NCI-H128 (cell line): Measurements from ENCODE around the gene ATP6V1G1.
"Not testable (repeated sequence)": the region's sequence is repeated elsewhere in the genome, so short reads cannot be mapped to it uniquely, and the experiment has no call there.

Source experiments
- DNase-seq: peaks from one replicate; lab custom pipeline; 2025; ENCODE audit not compliant: unreplicated experiment; lab: John Stamatoyannopoulos, UW

The ATP6V1G1 gene, protein sequence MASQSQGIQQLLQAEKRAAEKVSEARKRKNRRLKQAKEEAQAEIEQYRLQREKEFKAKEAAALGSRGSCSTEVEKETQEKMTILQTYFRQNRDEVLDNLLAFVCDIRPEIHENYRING

DNA sequence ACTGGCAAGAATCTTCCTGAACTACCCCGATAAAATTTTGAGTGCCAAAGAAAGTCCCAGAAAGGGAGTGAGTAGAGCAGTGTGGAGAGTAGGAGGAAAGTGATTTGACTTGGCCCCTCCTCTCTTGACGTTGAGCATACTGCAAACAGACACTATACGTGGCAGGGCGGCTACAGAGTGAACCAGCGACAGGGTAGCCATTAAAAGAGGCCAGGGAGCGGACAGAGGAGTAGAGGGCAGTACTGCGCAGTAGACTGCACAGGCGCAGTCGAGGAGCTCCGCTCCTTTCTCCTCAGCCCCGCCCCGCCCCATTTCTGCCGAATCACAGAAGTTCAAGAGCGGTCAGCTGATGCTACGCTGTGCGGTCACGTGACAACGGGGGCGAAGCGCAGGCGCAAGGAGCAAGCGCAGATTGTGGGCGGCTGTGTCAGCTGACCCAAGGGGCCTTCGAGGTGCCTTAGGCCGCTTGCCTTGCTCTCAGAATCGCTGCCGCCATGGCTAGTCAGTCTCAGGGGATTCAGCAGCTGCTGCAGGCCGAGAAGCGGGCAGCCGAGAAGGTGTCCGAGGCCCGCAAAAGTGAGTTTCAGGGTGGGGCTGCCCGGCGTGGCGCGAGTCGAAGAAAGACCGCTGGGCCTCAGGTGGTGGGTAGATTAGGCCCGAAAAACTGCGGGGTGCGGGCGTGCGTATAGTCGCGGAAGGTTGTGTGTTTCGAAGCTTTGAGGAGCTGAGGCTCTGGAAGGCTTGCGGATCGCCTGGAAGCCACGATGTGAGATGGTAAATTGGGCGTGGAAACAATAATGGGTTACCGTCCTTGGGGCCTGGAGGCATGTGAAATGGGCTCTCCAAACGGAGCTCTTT is at the start of gene ATP6V1G1:
Gene ATP6V1G1, plus strand, starts transcription at position 425 of the 858 bp plus-strand sequence. Its CDS starts 70 bp downstream, at position 495.
- peak; percentile 96 for DNase-seq

DNA sequence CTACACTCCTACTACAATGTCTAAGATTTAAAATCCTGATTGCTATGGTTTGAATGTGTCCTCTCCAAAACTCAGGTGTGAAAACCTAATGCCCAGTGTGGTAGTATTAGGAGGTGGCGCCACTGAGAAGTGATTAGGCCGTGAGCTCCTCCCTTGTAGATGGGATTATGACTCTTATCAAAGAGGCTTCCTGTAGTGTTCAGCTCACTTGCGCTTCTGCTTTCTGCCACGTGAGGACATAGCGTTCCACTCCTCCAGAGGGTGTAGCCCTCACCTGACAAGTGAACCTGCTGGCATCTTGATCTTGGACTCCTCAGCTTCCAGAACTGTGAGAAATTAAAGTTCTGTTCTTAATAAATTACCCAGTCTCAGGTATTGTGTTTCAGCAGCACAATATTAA is 49.3 kb upstream of the ATP6V1G1 start:
- no peak for DNase-seq

DNA sequence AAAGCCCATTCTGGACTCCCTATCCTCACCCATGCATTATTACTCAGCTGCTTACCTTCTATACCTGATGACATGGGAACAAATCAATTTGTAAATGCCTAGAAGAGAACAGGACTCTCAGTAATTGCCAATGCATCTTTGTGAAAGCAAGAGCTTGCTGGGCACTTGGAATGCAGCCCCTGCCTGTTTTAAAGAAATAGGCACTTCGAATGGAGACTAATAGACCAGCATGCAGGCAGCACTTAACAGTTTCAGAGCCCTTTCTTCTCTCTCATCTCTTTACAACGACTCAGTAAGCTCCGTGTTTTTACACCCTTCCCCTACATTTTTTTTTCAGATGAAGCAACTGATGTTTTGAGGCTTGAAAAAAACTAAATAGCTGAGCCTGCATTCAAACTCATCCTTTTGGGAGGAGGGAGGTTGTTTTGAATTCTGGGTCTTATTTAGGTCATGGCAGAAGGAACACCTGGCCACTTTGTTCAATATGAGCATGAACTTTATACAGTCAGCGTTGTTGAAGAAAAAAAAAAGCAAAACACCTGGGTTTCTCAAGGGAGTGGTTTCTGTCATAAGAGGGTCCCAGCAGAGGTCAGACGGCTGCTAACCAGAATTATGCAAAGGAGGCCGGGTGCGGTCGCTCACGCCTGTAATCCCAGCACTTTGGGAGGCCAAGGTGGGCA is 47.7 kb upstream of the ATP6V1G1 start:
- DNase-seq = no peak

DNA sequence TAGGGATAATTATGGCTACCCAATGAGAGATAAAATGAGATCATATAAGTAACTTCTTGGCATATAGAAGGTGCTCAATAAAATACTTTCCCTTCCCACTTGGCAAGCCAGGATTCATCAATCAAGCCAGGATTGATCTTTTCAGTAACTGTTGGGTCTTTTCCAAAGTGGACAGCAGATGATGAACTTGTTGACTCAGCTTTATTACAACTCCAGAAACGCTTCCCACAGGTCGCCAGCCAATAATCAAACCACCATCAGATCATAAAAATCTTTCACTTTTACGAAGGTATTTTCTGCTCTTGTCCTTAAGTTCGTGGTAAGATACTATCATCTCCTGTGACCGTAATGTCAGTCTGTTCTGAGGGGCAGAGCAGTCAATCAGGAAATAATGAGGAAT is 42.5 kb upstream of the ATP6V1G1 start:
- no peak for DNase-seq

DNA sequence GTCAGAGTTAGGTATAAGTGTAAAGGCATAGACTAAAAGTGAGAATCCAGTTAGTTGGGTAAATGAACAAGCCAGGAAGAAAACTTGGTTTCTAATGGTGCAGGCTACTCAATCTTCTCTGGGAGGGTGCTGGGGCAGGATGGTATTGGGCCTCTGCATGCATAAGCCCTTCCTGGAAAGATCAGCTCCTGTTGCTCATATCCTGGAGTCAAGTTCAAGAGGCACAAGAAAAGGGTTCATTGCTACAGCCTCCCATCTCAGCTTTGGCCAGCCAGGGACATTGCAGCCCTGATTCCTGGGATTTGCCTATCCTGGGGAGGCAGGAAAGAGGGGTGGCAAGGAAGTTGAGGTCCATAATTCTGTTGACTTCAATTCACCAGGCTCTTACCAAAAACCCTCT is 40.7 kb upstream of the ATP6V1G1 start:
- no peak for DNase-seq

DNA sequence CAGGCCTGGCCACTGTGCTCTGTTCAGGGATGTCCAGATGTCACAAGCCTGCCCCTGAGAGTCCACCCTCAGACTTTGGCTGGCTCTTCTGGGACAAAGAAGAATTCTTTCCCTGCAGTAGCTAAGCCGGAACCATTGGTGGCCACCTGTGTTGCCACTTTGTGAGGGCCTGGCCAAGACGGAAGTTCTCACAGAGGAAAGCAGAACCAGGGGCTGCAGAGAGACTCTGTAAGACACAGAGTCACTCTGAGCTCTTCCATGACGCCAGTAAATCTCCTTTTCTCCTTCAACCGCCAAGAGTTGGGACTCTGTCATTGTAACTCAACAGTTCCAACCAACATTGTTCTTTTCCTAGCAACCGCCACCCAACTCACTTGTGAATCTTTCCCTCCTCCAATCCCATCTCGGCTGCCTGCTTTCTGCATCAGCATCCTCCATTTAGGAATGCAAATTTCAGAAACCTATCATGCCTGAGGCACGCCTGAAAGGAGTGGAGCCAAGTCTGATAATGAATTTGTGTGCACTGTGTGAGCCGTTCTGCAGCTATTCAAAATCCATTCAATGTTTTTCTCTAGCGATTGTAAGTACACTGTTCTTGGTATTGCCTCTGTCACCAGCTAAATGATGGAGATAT is 37.8 kb upstream of the ATP6V1G1 start:
- DNase-seq = no peak

DNA sequence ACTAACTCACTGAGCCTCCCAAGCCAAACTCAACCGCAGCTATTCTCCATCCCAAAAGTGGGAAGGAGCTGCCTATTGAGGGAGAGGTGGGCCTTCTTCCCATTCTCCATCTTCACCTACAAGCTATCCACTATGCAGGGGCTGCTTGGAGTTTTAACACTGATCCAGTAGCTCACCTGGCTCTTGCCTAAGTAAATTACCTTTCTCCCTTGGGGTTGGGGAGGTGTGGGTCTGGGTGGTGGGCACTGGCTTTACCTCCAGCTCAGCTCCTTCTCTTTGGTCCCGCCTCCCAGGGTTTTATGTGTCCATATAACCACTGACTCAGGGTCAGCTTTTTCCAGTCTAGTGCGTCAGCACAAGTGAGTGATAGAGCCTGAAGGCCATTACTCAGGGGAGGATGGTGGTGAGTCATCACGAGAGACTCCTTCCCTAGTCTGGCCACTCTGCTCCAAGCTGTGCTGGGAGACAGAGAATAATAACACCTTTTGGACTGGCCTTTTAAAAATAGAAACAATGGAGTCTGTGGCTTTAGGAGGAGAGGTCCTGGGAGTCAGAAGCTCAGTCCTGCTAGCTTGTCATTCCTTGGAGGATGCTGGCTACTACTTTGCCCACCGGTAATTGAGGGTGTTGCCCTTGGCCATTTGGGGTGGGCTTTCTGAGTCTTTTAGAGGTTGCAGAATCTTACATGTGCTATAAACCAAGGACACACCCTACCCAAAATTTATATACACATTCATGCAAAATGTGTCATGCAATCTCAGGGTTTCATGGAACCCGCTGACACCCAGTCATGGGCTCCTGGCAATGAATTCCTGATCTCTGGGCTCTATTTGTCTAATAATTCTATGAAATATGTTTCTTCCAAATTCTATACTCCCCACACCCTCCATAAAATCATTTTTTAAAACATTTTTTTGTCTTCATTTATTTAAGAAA is 35.6 kb upstream of the ATP6V1G1 start:
- DNase-seq = no peak

DNA sequence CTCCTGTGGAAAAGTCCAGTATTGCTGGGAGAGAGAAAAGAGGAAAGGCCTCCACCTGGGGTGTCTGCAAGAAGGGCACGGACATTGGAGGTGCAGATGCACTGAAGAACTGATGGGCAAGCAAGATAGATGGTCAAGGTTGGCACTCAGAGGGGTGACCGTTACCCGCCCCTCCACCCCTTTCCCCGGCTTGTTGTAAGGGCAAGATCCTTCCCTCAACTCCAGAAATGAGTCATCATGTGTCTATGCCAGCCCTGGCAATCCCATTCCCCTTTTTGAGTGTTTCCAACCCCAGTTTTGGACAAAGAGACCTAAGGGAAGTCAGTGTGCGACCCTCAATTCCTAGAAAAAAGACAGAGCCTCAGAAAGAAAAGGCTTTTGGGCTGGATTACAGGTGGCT is 34.9 kb upstream of the ATP6V1G1 start:
- no peak for DNase-seq

DNA sequence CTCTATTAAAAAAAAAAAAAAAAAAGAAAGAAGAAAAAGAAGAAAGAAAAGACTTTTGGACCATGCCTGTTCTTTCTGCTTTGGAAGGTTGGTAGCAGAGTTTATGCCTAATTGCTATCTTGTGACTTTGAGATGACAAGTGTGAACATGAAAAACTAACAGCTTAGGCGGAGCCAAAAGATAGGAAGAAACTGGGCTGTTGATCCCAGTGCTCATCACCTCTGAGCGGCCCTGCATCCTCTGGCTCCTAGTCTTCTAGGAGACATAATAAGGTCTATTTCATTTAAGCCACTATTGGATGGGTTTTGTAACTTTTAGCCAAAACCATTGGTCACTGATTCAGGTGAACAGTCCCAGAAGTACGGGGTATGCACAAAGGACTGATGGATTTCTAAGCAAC is 34.4 kb upstream of the ATP6V1G1 start:
- DNase-seq = no peak

DNA sequence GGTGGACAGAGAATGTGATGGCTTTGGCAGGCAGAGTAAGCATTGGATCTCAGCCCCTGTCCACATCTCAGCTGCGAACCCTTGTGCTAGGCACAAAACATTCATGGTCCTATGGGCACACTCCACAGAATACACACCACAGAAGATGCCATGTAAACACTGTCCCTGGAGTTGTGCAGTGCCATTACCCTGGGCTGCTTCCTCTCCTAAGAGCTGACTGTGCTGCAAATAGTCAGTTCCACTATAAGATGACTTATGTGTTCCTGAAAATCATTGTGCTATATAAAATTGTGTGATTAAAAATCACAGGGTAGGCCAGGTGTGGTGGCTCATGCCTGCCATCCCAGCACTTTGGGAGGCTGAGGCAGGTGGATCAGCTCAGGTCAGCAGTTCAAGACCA is 31.9 kb upstream of the ATP6V1G1 start:
- DNase-seq = no peak

DNA sequence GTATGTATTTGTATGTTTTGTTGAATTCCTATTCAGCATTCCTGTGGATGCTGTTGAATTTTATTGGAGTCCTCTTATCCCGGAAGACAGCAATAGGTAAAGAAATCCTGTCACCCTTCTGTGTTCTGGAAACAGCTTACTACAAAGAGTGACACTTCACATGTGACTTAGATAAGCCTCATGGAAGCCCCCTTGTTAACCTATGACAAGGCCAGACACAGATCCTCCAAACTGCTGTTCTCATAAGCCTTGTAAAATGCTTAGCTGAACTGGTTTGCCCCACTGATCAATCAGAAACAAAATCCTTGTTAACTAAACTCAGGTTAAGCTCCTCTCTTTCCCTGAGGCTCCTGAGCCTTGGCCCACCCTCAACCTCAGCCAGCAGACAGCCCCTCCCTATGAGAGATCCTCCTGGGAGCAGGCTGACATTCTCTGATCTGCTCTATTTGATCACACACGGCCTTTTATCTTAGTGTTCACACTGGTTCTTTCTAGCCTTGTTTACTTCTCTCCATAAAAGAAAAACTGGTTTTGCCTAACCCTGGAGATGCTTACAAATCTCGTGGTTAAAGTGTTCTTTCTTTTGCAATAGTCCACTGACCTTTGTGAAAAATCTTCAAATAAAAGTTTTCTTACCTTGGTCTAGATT is 29.4 kb upstream of the ATP6V1G1 start:
- no peak for DNase-seq

DNA sequence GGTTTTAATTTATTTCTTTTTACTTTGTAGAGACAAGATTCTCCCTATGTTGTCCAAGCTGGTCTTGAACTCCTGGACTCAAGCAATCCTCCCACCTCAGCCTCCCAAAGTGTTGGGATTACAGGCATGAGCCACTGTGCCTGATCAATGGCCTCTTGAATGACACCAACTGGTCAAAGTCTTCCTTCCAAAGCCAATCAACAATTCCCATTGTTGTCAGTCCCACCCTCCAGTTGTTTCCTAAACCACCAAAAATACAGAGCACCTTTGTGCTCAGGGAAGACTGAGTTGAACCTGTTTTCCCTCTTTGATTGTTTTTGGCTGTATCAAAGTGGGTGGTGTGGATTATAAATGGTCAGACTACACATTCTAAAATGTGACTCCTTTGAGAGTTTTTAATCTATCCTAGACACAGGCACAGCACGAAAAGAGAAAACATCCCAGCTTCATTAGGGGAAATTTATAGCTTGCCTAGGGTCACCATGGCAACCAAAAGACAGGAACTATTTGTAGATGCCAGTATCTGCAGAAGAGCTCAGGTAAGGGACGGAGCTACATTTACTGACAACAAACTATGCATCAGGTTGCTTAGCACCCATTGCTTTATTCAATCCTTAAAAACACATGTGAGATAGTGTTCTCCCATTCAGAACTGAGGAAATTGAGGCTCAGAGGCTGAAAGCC is 27.6 kb upstream of the ATP6V1G1 start:
- no peak for DNase-seq

DNA sequence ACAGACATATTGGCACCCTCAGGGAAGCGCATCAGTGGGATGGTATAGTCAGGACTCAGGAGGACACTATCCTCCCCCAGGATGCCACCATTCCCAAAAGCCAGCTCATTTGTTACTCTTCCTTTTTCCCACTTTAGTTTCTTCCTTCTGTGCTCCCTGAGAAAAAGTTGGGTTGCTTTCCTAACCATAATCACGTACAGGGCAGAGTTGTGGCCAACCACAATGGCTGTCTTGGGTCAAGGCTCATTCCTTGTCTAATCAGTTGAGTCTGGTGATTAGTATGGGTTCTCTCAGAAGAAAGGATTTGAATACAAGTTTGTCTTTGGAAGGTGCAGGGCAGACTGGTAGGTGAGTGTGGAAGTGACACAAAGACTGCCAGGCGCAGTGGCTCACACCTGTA is 26.6 kb upstream of the ATP6V1G1 start:
- DNase-seq = no peak

DNA sequence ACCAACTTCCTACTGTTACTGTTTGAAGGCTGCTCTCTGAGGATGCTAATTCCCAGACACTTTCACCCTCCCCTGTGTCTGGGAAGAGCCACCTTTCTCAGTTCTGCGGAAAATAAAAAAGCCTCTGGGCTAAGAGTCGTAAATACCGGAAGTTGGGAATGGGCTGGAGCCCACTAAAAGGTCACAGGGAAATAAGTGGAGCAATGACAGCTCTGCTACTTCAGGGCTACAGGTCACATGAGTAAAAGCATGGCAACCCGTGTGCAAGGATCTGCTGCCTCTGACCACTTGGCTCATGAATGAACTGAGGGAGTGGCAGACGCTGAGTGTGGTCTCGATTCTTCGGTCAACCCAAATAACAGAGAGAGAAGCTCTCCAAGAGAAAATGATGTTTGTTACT is 25.8 kb upstream of the ATP6V1G1 start:
- no peak for DNase-seq

DNA sequence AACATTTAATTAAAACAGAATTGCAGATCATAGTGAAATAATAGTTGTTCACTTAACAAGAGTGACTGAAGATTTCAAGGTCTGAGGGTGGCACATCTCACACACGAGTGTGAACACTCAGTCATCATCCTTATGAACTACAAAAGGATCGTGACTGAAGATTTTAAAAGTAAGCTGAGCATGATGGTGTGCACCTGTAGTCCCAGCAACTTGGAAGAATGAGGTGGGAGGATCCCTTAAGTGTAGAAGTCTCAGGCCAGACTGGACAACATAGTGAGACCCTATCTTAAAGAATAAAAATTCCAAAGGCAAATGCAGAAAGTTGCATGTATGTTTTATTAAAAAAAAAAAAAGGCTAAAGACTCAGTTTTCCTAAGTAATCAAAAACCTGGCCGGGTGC is 22.4 kb upstream of the ATP6V1G1 start:
- DNase-seq = no peak

DNA sequence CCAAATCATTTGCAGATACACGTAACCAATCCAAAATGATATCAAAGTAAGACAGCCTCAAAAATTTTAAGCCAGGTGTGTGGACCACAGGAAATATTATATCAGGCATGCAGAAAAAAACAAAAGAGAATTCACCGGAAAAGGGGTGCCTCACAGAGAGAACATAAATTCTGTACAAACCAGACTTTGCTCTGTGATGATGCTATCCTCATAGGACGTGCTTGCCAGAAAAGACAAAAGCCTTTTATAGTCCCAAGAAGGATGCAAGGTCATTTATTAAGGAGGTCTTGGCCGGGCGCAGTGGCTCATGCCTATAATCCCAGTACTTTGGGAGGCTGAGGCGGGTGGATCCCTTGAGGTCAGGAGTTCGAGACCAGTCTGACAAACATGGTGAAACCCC is 16.8 kb upstream of the ATP6V1G1 start:
- no peak for DNase-seq

DNA sequence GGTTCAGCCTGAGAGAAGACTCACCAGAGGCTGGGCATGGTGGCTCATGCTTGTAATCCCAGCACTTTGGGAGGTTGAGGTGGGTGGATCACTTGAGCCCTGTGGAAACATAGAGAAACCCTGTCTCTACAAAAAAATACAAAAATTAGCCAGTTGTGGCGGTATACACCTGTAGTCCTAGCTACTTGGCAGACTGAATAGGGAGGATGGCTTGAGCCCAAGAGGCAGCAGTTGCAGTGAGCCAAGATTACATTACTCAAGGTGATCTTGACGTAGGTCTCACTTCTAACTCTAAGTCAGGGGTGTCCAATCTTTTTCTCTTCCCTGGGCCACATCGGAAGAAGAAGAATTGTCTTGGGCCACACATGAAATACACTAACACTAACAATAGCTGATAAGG is 16.2 kb upstream of the ATP6V1G1 start:
- no peak for DNase-seq

DNA sequence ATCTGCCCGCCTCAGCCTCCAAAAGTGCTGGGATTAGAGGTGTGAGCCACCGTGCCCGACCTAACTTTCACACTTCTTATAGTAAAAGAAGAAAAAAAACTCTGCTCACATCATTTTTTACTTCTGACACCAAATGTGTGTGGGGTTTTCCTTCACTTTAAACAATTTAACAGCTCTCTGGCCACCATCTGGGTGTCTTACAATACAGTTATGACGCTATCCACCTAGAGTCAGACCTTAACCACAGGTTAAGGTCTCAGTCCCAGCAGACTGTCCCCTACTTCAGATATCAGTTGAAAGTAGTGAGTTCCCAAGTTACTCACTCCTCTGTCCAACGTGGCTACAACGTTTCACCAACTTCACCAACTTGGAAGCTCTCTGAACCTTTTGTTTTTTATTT is 15.4 kb upstream of the ATP6V1G1 start:
- DNase-seq = no peak

DNA sequence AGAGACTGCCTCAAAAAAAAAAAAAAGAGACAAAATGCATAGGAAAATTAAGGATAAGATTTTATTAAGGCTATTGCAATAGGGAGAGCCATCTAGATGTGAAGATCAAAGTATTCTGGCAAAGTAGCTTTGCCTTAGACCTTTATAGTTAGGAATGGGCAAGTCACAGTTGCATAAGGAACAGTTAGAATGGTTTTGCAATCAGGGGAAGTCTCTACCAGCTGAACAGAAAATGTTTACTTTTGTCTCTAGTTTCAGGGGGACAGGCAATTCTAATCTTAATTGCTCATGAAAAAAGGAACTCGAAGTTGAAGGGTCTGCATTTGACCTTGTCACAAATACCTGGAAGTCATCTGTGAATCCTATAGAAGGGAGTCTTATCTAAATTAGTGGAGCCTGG is 13.1 kb upstream of the ATP6V1G1 start:
- no peak for DNase-seq

DNA sequence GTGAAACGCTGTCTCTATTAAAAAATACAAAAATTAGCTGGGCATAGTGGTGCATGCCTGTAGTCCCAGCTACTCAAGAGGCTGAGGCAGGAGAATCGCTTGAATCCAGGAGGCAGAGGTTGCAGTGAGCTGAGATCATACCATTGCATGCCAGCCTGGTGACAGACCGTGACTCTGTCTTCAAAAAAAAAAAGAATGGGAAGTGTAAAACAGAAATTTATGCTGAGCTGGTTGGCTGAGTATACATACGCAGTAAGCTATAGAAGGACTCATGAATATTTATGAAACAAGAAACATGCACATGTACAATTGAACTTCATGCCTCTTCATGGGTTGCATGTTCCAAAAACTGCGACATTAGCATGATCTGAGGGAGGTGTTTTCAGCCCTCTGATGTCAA is 10.8 kb upstream of the ATP6V1G1 start:
- DNase-seq = not testable (repeated sequence)
